IMR-90 (cell line): ENCODE data around the gene ABTB2. TPM values are rescaled to one million over a fixed set of nuclear protein-coding genes. Genes with fewer than 3 reads are reported as not detected.

Experiments used
- ATAC-seq: fragments of 200-7000 bp; cut with Tn5 transposase; 2 replicates; pipeline ENCODE4 v1.9.1; 2020; ENCODE audit warnings: low read depth, mild to moderate bottlenecking, moderate library complexity
- BruUV-seq: library from RNA; stranded (reverse); fragments of 400-500 nt; replicated peaks from 2 replicates; lab custom pipeline; 2021; lab: Mats Ljungman, UMichigan
- CTCF ChIA-PET: fragments of 300-600 bp; formaldehyde crosslinking; extraction: SDS; loops from one replicate; lab custom pipeline; 2021; ENCODE audit warnings: antibody characterized with exemption; lab: Yijun Ruan, JAX
- POLR2A ChIA-PET: fragments of 300-600 bp; sonication (Branson Sonifier 250); formaldehyde crosslinking; loops from one replicate; lab custom pipeline; 2022; ENCODE audit warnings: antibody characterized with exemption; ENCODE audit not compliant: unreplicated experiment; lab: Charles Lee
- DNase-seq: peaks from one replicate; pipeline ENCODE4 v3.0.0; 2013
- H2AFZ ChIP-seq: replicated peaks from 2 replicates; pipeline ENCODE3; 2013; ENCODE audit warnings: low read length, mild to moderate bottlenecking; ENCODE audit not compliant: poor library complexity
- H2AK5ac ChIP-seq: 2 replicates; pipeline ENCODE4 v1.6.1; 2013; ENCODE audit warnings: low read depth, low read length, inconsistent platforms
- H2AK9ac ChIP-seq: replicated peaks from 2 replicates; pipeline ENCODE3; 2013; ENCODE audit warnings: mild to moderate bottlenecking, low read depth, low read length, moderate library complexity; ENCODE audit not compliant: poor library complexity
- H2BK120ac ChIP-seq: 2 replicates; pipeline ENCODE4 v1.6.1; 2013; ENCODE audit warnings: low read depth, low read length, inconsistent platforms
- H2BK15ac ChIP-seq: 3 replicates; pipeline ENCODE4 v1.6.1; 2013; ENCODE audit warnings: low read depth, low read length, inconsistent platforms
- H2BK20ac ChIP-seq: 2 replicates; pipeline ENCODE4 v1.6.1; 2013; ENCODE audit warnings: low read depth, mild to moderate bottlenecking, inconsistent platforms, low read length, moderate library complexity
- H2BK5ac ChIP-seq: 2 replicates; pipeline ENCODE4 v1.6.1; 2013; ENCODE audit warnings: mild to moderate bottlenecking, low read depth, low read length, inconsistent platforms; ENCODE audit not compliant: poor library complexity, severe bottlenecking
- H3K14ac ChIP-seq: replicated peaks from 2 replicates; pipeline ENCODE4 v1.6.1; 2013; ENCODE audit warnings: low read depth, low read length, inconsistent platforms
- H3K18ac ChIP-seq: 2 replicates; pipeline ENCODE4 v1.6.1; 2013; ENCODE audit warnings: low read depth, low read length, control low read depth
- H3K23ac ChIP-seq: 2 replicates; pipeline ENCODE4 v1.6.1; 2013; ENCODE audit warnings: low read depth, low read length, inconsistent platforms
- H3K27ac ChIP-seq: 2 replicates; pipeline ENCODE4 v1.5.1; 2013; ENCODE audit warnings: mild to moderate bottlenecking, control low read depth, low read length; ENCODE audit not compliant: insufficient read depth
- H3K27me3 ChIP-seq: 2 replicates; pipeline ENCODE4 v1.6.1; 2013; ENCODE audit warnings: low read length; ENCODE audit not compliant: control insufficient read depth, insufficient read depth
- H3K36me3 ChIP-seq: 2 replicates; pipeline ENCODE4 v1.6.1; 2013; ENCODE audit warnings: low read length, mixed read lengths; ENCODE audit not compliant: control insufficient read depth, insufficient read depth
- H3K4ac ChIP-seq: 2 replicates; pipeline ENCODE4 v1.6.1; 2013; ENCODE audit warnings: low read depth, low read length, inconsistent platforms
- H3K4me1 ChIP-seq: 2 replicates; pipeline ENCODE4 v1.6.1; 2013; ENCODE audit warnings: low read length, mixed read lengths; ENCODE audit not compliant: control insufficient read depth, insufficient read depth
- H3K4me2 ChIP-seq: 2 replicates; pipeline ENCODE4 v1.6.1; 2013; ENCODE audit warnings: low read depth, mild to moderate bottlenecking, control low read depth, low read length, moderate library complexity
- H3K4me3 ChIP-seq: 2 replicates; pipeline ENCODE4 v1.5.1; 2013; ENCODE audit warnings: low read depth, mild to moderate bottlenecking, control low read depth, low read length, moderate library complexity; ENCODE audit not compliant: insufficient read depth
- H3K56ac ChIP-seq: 2 replicates; pipeline ENCODE4 v1.6.1; 2013; ENCODE audit warnings: low read length, inconsistent platforms; ENCODE audit not compliant: insufficient read depth; ENCODE audit errors: extremely low read depth
- H3K79me1 ChIP-seq, 2 experiments: 2 replicates each; pipeline ENCODE4 v1.6.1; 2013; ENCODE audit warnings: low read length in 2 of 2, inconsistent platforms in 1 of 2, low read depth in 1 of 2
- H3K9ac ChIP-seq: 2 replicates; pipeline ENCODE4 v1.6.1; 2013; ENCODE audit warnings: low read depth, low read length, control low read depth
- H3K9me1 ChIP-seq: 2 replicates; pipeline ENCODE4 v1.6.1; 2013; ENCODE audit warnings: low read length, inconsistent platforms; ENCODE audit not compliant: insufficient read depth
- H3K9me3 ChIP-seq: 2 replicates; pipeline ENCODE4 v1.6.1; 2013; ENCODE audit warnings: low read length; ENCODE audit not compliant: control insufficient read depth, insufficient read depth
- H4K20me1 ChIP-seq: 2 replicates; pipeline ENCODE4 v1.6.1; 2013; ENCODE audit warnings: low read length, inconsistent platforms; ENCODE audit not compliant: insufficient read depth
- H4K5ac ChIP-seq: 2 replicates; pipeline ENCODE4 v1.6.1; 2013; ENCODE audit warnings: mild to moderate bottlenecking, low read depth, low read length, control low read depth
- H4K8ac ChIP-seq, 2 experiments: 2 replicates each; pipeline ENCODE4 v1.6.1; 2013; ENCODE audit warnings: low read depth in 2 of 2, low read length in 2 of 2, control low read depth in 1 of 2, inconsistent platforms in 1 of 2
- H4K91ac ChIP-seq: 2 replicates; pipeline ENCODE4 v1.6.1; 2013; ENCODE audit warnings: low read depth, low read length, inconsistent platforms; ENCODE audit not compliant: insufficient read depth
- BHLHE40 ChIP-seq: fragments of 150-350 bp; IDR thresholded peaks from 2 replicates; pipeline ENCODE4 v1.6.1; 2016; ENCODE audit warnings: mild to moderate bottlenecking, low read depth, low read length
- CEBPB ChIP-seq: IDR thresholded peaks from 2 replicates; pipeline ENCODE4 v1.6.1; 2012; ENCODE audit warnings: low read depth, low read length, improper control_type of control experiment
- CHD1 ChIP-seq: IDR thresholded peaks from 2 replicates; pipeline ENCODE4 v1.6.1; 2012; ENCODE audit warnings: low read depth, low read length, improper control_type of control experiment
- CTCF ChIP-seq: conservative IDR thresholded peaks from 2 replicates; pipeline ENCODE4 v1.5.1; 2012; ENCODE audit warnings: mild to moderate bottlenecking, low read depth, low read length, improper control_type of control experiment
- ELK1 ChIP-seq: fragments of 150-350 bp; IDR thresholded peaks from 2 replicates; pipeline ENCODE4 v1.6.1; 2016; ENCODE audit warnings: low read depth, mild to moderate bottlenecking, low read length, moderate library complexity, borderline replicate concordance
- FOS ChIP-seq: fragments of 150-350 bp; IDR thresholded peaks from 2 replicates; pipeline ENCODE4 v1.6.1; 2016; ENCODE audit warnings: low read depth, low read length
- MAFK ChIP-seq: IDR thresholded peaks from 2 replicates; pipeline ENCODE4 v1.6.1; 2012; ENCODE audit warnings: low read depth, low read length, improper control_type of control experiment
- MAZ ChIP-seq: IDR thresholded peaks from 2 replicates; pipeline ENCODE4 v1.6.1; 2012; ENCODE audit warnings: low read depth, mild to moderate bottlenecking, low read length, improper control_type of control experiment, moderate library complexity, borderline replicate concordance
- MXI1 ChIP-seq: IDR thresholded peaks from 2 replicates; pipeline ENCODE4 v1.6.1; 2012; ENCODE audit warnings: low read depth, mild to moderate bottlenecking, low read length, moderate library complexity, borderline replicate concordance
- NFE2L2 ChIP-seq: fragments of 150-350 bp; IDR thresholded peaks from 2 replicates; pipeline ENCODE4 v1.6.1; 2016; ENCODE audit warnings: low read depth, mild to moderate bottlenecking, low read length
- POLR2A ChIP-seq: IDR thresholded peaks from 2 replicates; pipeline ENCODE4 v1.6.1; 2012; ENCODE audit warnings: mild to moderate bottlenecking, low read depth, low read length
- RAD21 ChIP-seq: IDR thresholded peaks from 2 replicates; pipeline ENCODE4 v1.6.1; 2012; ENCODE audit warnings: low read length, improper control_type of control experiment
- RCOR1 ChIP-seq: IDR thresholded peaks from 2 replicates; pipeline ENCODE4 v1.6.1; 2012; ENCODE audit warnings: mild to moderate bottlenecking, low read length, improper control_type of control experiment; ENCODE audit not compliant: insufficient replicate concordance
- RFX5 ChIP-seq: IDR thresholded peaks from 2 replicates; pipeline ENCODE4 v1.8.0; 2012; ENCODE audit warnings: low read depth, mild to moderate bottlenecking, low read length, moderate library complexity
- SMC3 ChIP-seq: fragments of 150-350 bp; IDR thresholded peaks from 2 replicates; pipeline ENCODE4 v1.6.1; 2016; ENCODE audit warnings: low read depth, mild to moderate bottlenecking, antibody characterized with exemption, low read length, moderate library complexity
- USF2 ChIP-seq: fragments of 150-350 bp; IDR thresholded peaks from 2 replicates; pipeline ENCODE4 v1.6.1; 2017; ENCODE audit warnings: mild to moderate bottlenecking, antibody characterized with exemption, low read length, low read depth
- WGBS, 2 experiments: methylation state at CpG; one replicate each; pipeline versions ENCODE4 v1.1.5 to v1.1.7; 2013; ENCODE audit warnings: missing lambda C conversion rate in 2 of 2; ENCODE audit not compliant: insufficient read length in 1 of 2; ENCODE audit errors: extremely low coverage in 2 of 2; 5-methylcytosine and 5-hydroxymethylcytosine counted together
- dilution Hi-C: fragments of 300-500 bp; cut with HindIII; formaldehyde crosslinking; loops from one replicate; pipeline ENCODE4 v1.14.3; 2018; ENCODE audit warnings: low sequenced_read_pairs; ENCODE audit not compliant: unreplicated experiment
- in situ Hi-C: fragments of 300-500 bp; cut with MboI; formaldehyde crosslinking; loops from 3 replicates; pipeline ENCODE4 v1.14.3; 2019; ENCODE audit warnings: low sequenced_read_pairs, inconsistent platforms, mixed read lengths
- intact Hi-C: fragments of 100-400 bp; cut with micrococcal nuclease; formaldehyde crosslinking; loops from 2 replicates; pipeline ENCODE4 v1.10.0; 2022
- polyA plus RNA-seq, 3 experiments: library from polyadenylated mRNA; depleted of rRNA; stranded (reverse); fragments of >200 nt; gene quantifications; 2 replicates each; pipeline ENCODE4 v1.2.3, GENCODE V29; 2012; ENCODE audit warnings: low replicate concordance in 1 of 3
- total RNA-seq: library from RNA; depleted of rRNA; stranded (reverse); fragments of >200 nt; gene quantifications from 2 replicates; pipeline ENCODE4 v1.2.3, GENCODE V29; 2012

ABTB2 gene
- total and polyA plus RNA-seq, 2 of the 4 experiments (the other 2 are of a cell fraction): 0.18 to 2.0 TPM

- H4K8ac ChIP-seq: no peak overlapping the region
- H3K27ac ChIP-seq: no peak overlapping the region
- H3K23ac ChIP-seq: no peak overlapping the region
- H3K4me3 ChIP-seq: no peak overlapping the region
- no peak overlapping the region for H2BK120ac ChIP-seq
- no peak overlapping the region for H2AK9ac ChIP-seq
- CTCF ChIA-PET: no interaction called here
- H3K56ac ChIP-seq: no peak overlapping the region
- H4K5ac ChIP-seq: no peak overlapping the region
- no peak overlapping the region for H2BK5ac ChIP-seq
- H2AFZ ChIP-seq: no peak overlapping the region
- TF ChIP-seq CTCF: no peak
- no peak for TF ChIP-seq USF2
- TF ChIP-seq RAD21: no peak
- TF ChIP-seq MAZ: no peak
- TF ChIP-seq MAFK: no peak
- TF ChIP-seq FOS: no peak
- TF ChIP-seq CHD1: no peak
- TF ChIP-seq RFX5: no peak
- TF ChIP-seq CEBPB: no peak
- no peak for TF ChIP-seq RCOR1
- no peak for TF ChIP-seq NFE2L2
- no peak for TF ChIP-seq ELK1
- no peak for TF ChIP-seq MXI1
- no peak for TF ChIP-seq POLR2A
- no peak for TF ChIP-seq SMC3
- no peak for TF ChIP-seq BHLHE40
- H3K79me1 ChIP-seq: peaks cover 0 to 3% of the 10 kb centered on the region in 2 experiments; a peak in 1 of 4 replicates
- no TSS peak for BruUV-seq
- H2AK5ac ChIP-seq: no peak overlapping the region
- intact Hi-C loops (no loop called here), in situ Hi-C loops (no loop called here), dilution Hi-C loops (no loop called here)
- H3K4me2 ChIP-seq: no peak overlapping the region
- H3K27me3 ChIP-seq: peaks cover 17% of the 10 kb centered on the region
- no peak overlapping the region for H2BK15ac ChIP-seq
- H3K36me3 ChIP-seq: no peaks in the 10 kb centered on the region
- H3K9me3 ChIP-seq: no peaks in the 10 kb centered on the region
- no peak overlapping the region for H3K9ac ChIP-seq
- no peak overlapping the region for H3K14ac ChIP-seq
- POLR2A ChIA-PET: no interaction called here
- H3K4me1 ChIP-seq: peaks cover 3% of the 10 kb centered on the region; the same call in 1 of the 2 replicates
- DNase-seq: no peak
- H3K4ac ChIP-seq: no peak overlapping the region
- H4K20me1 ChIP-seq: no peaks in the 10 kb centered on the region
- no peak overlapping the region for H4K91ac ChIP-seq
- peaks cover 4% of the 10 kb centered on the region for H3K9me1 ChIP-seq
- no peak overlapping the region for H3K18ac ChIP-seq
- no peak overlapping the region for H2BK20ac ChIP-seq
- 29% methylated on average over 1 of the region's 3 CpGs; no CpG with 5 or more reads in 1 of the 2 experiments for WGBS, 2 experiments
- no peak for ATAC-seq
Observed at GRCh38 chr11:34259087-34259486, 98.7 kb downstream of the ABTB2 start.
